ENCODE results near the gene QPCTL. TPM values are rescaled to one million over a fixed set of nuclear protein-coding genes. Genes with fewer than 3 reads are reported as not detected.

QPCTL gene
- total and polyA plus RNA-seq, 2 of the 13 experiments (the other 11 are each of a cell fraction or from before 2014, with no cell fraction given) = 16.0 to 19.1 TPM

DNA sequence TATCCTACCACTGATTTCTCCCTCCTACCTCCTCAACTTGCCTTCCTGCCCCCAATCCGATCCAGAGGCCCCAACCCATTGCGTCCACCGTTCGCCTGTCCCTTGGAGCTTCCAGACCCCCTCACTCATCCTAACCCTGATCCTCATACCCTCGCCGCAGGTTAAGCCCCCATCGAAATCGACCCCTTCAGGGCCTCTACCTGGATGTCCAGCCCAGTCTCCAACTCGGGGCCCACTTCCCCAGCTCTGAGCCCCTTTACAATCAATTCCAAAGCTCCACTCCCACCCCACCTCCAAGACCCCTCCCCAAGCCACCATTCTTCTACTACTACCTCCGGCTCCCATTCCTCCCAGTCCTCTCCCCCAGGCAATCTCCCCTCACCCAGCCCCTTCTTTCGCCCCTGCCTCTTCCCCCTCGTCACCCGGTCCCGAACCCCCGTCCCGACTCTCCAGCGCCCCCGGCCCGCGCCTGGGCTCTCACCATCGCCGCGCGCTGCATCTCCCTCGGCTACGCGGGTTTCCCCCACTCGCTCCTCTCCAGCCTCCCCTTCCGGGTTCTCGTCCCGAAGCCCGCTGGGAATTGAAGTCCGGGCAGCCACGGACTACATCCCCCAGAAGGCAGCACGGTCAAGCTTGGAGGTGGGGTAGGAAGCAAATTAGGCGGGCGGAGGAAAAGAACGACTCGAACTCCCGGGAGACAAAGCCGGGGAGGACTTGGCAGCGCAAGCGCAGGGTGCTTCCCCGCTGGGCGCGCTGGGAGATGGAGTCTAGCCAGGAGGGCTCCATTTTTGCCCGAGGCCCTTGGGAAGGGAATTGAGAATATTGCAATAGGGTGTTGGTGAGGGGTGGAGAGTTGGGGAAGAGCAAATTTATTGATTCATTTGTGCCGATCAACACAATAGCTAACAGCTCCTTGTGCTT lies 38.2 kb downstream of the QPCTL start, which contains the start of gene FBXO46 (continued):
- TF ChIP-seq YY1 (IDR thresholded peaks at IDR 0.05; ENCODE audit: insufficient read depth, insufficient replicate concordance, low read depth, low read length) (peak; percentile 91), ARHGAP35 (CRISPR knock-in tag; IDR thresholded peaks at IDR 0.05; ENCODE audit: borderline replicate concordance) (no peak), NR0B2 (CRISPR knock-in tag; IDR thresholded peaks at IDR 0.05) (no peak), ZNF460 (CRISPR knock-in tag; IDR thresholded peaks at IDR 0.05; ENCODE audit: borderline replicate concordance) (no peak), ZNF670 (CRISPR knock-in tag; IDR thresholded peaks at IDR 0.05; ENCODE audit: borderline replicate concordance) (no peak), MBD4 (IDR thresholded peaks at IDR 0.05; ENCODE audit: borderline replicate concordance, low read length) (no peak), ZSCAN29 (CRISPR knock-in tag; conservative IDR thresholded peaks at IDR 0.05) (0 out of 2 replicates have a peak, but pooled peaks have one; percentile 47), ZFP36L1 (CRISPR knock-in tag; IDR thresholded peaks at IDR 0.05) (peak; percentile 37; the same call in 1 of the 2 replicates), BCL3 (CRISPR knock-in tag; IDR thresholded peaks at IDR 0.05) (no peak), ZNF607 (CRISPR knock-in tag; IDR thresholded peaks at IDR 0.05; ENCODE audit: borderline replicate concordance) (peak; percentile 10; the same call in 1 of the 2 replicates), ZNF816 (CRISPR knock-in tag; IDR thresholded peaks at IDR 0.05; ENCODE audit: borderline replicate concordance) (no peak), ZGPAT (CRISPR knock-in tag; IDR thresholded peaks at IDR 0.05) (0 out of 2 replicates have a peak, but pooled peaks have one; percentile 59), KLF6 (CRISPR knock-in tag; IDR thresholded peaks at IDR 0.05) (no peak), MTA3 (CRISPR knock-in tag; IDR thresholded peaks at IDR 0.05) (no peak), CEBPG (CRISPR knock-in tag; IDR thresholded peaks at IDR 0.05) (no peak; the same call in 1 of the 2 replicates)
- TF ChIP-seq, protein P1, sequence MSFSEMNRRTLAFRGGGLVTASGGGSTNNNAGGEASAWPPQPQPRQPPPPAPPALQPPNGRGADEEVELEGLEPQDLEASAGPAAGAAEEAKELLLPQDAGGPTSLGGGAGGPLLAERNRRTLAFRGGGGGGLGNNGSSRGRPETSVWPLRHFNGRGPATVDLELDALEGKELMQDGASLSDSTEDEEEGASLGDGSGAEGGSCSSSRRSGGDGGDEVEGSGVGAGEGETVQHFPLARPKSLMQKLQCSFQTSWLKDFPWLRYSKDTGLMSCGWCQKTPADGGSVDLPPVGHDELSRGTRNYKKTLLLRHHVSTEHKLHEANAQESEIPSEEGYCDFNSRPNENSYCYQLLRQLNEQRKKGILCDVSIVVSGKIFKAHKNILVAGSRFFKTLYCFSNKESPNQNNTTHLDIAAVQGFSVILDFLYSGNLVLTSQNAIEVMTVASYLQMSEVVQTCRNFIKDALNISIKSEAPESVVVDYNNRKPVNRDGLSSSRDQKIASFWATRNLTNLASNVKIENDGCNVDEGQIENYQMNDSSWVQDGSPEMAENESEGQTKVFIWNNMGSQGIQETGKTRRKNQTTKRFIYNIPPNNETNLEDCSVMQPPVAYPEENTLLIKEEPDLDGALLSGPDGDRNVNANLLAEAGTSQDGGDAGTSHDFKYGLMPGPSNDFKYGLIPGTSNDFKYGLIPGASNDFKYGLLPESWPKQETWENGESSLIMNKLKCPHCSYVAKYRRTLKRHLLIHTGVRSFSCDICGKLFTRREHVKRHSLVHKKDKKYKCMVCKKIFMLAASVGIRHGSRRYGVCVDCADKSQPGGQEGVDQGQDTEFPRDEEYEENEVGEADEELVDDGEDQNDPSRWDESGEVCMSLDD (CRISPR knock-in tag; IDR thresholded peaks at IDR 0.05; ENCODE audit: borderline replicate concordance) = no peak
- TF ChIP-seq, protein P2, sequence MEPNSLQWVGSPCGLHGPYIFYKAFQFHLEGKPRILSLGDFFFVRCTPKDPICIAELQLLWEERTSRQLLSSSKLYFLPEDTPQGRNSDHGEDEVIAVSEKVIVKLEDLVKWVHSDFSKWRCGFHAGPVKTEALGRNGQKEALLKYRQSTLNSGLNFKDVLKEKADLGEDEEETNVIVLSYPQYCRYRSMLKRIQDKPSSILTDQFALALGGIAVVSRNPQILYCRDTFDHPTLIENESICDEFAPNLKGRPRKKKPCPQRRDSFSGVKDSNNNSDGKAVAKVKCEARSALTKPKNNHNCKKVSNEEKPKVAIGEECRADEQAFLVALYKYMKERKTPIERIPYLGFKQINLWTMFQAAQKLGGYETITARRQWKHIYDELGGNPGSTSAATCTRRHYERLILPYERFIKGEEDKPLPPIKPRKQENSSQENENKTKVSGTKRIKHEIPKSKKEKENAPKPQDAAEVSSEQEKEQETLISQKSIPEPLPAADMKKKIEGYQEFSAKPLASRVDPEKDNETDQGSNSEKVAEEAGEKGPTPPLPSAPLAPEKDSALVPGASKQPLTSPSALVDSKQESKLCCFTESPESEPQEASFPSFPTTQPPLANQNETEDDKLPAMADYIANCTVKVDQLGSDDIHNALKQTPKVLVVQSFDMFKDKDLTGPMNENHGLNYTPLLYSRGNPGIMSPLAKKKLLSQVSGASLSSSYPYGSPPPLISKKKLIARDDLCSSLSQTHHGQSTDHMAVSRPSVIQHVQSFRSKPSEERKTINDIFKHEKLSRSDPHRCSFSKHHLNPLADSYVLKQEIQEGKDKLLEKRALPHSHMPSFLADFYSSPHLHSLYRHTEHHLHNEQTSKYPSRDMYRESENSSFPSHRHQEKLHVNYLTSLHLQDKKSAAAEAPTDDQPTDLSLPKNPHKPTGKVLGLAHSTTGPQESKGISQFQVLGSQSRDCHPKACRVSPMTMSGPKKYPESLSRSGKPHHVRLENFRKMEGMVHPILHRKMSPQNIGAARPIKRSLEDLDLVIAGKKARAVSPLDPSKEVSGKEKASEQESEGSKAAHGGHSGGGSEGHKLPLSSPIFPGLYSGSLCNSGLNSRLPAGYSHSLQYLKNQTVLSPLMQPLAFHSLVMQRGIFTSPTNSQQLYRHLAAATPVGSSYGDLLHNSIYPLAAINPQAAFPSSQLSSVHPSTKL (CRISPR knock-in tag; IDR thresholded peaks at IDR 0.05) = no peak
